Erythroblast (primary cell): ENCODE data around the gene PHF20.

Source experiments
- GATA1 ChIP-seq: IDR thresholded peaks from 2 replicates; pipeline ENCODE4 v1.6.1; 2011; ENCODE audit warnings: low read depth, mild to moderate bottlenecking, control low read depth, low read length, moderate library complexity
- POLR2A ChIP-seq: IDR thresholded peaks from 2 replicates; pipeline ENCODE4 v1.6.1; 2011; ENCODE audit warnings: mild to moderate bottlenecking, low read length

GRCh38 chr20:35910254-35910653 lies 138.4 kb downstream of the PHF20 start:
- TF ChIP-seq POLR2A = no peak
- TF ChIP-seq GATA1 = no peak
